Measurements from ENCODE around the gene KLHL14.

Gene KLHL14

GRCh38 chr18:32770054-32770665 lies 2.7 kb downstream of the KLHL14 start:
- no peak for DNase-seq

GRCh38 chr18:32769586-32770053 lies 3.2 kb downstream of the KLHL14 start:
- no peak for DNase-seq

GRCh38 chr18:32769071-32769585 lies 3.7 kb downstream of the KLHL14 start:
- DNase-seq, result no peak

- no peak for DNase-seq
Observed at GRCh38 chr18:32767400-32767799, 5.4 kb downstream of the KLHL14 start.

- DNase-seq, result no peak
Observed at GRCh38 chr18:32764611-32765244, 8.1 kb downstream of the KLHL14 start.

- no peak for DNase-seq
Observed at GRCh38 chr18:32763293-32763692, 9.5 kb downstream of the KLHL14 start.

- DNase-seq, result no peak
Observed at GRCh38 chr18:32761231-32761630, 11.6 kb downstream of the KLHL14 start.

GRCh38 chr18:32760391-32760790 lies 12.4 kb downstream of the KLHL14 start:
- DNase-seq, result no peak

- DNase-seq, result no peak
Observed at GRCh38 chr18:32759611-32760167, 13.1 kb downstream of the KLHL14 start.

- DNase-seq, result no peak
Observed at GRCh38 chr18:32754508-32755263, 18.1 kb downstream of the KLHL14 start.

- no peak for DNase-seq
Observed at GRCh38 chr18:32753656-32754260, 19.1 kb downstream of the KLHL14 start.

- no peak for DNase-seq
Observed at GRCh38 chr18:32750328-32750727, 22.5 kb downstream of the KLHL14 start.

- DNase-seq, result no peak
Observed at GRCh38 chr18:32749809-32750208, 23.0 kb downstream of the KLHL14 start.

- no peak for DNase-seq
Observed at GRCh38 chr18:32742579-32742978, 30.2 kb downstream of the KLHL14 start.

- no peak for DNase-seq
Observed at GRCh38 chr18:32735781-32736180, 37.0 kb downstream of the KLHL14 start.

- no peak for DNase-seq
Observed at GRCh38 chr18:32734442-32734841, 38.4 kb downstream of the KLHL14 start.

- DNase-seq, result no peak
Observed at GRCh38 chr18:32732165-32732564, 40.7 kb downstream of the KLHL14 start.

- DNase-seq, result no peak
Observed at GRCh38 chr18:32730620-32731091, 42.2 kb downstream of the KLHL14 start.

- DNase-seq, result no peak
Observed at GRCh38 chr18:32730068-32730467, 42.8 kb downstream of the KLHL14 start.

GRCh38 chr18:32724071-32724749 lies 48.6 kb downstream of the KLHL14 start:
- DNase-seq, result no peak

GRCh38 chr18:32722279-32722678 lies 50.5 kb downstream of the KLHL14 start:
- DNase-seq, result no peak

GRCh38 chr18:32717126-32717525 lies 55.7 kb downstream of the KLHL14 start:
- DNase-seq, result no peak
